ENCODE measurements around the gene SPI1. TPM values are rescaled to one million over a fixed set of nuclear protein-coding genes. Genes with fewer than 3 reads are reported as not detected.
A peak's percentile ranks its signal among the peaks of the same experiment; 100 is the strongest.

SPI1 gene
- total RNA-seq, 4 donors from 2014 or later = 2.6 to 15.4 (median 8.8) TPM

GRCh38 chr11:47409440-47410369, 31.4 kb upstream of the SPI1 start:
- Histone ChIP-seq H3K27ac (peak overlapping the region; percentile 91 to 97 (median 94)), H3K9me3 (no peaks in the 10 kb centered on the region), H3K4me1 (peaks cover 29 to 69% (median 43%) of the 10 kb centered on the region in 3 donors), H3K4me3 (peak overlapping the region; percentile 32 to 84 (median 64)), H3K27me3 (no peaks in the 10 kb centered on the region), H3K36me3 (peaks cover 2 to 36% (median 8%) of the 10 kb centered on the region in 3 donors)
- intact Hi-C loops (cut with DNase I) = loop anchor here (5.0 kb wide), 1 partner anchor 37 kb away; no protein-coding TSS in a partner anchor
- TF ChIP-seq POLR2A (IDR thresholded peaks at IDR 0.05) (no peak), CTCF (IDR thresholded peaks at IDR 0.05) (no peak)
- WGBS, 2 donors = 27 to 33% methylated on average over 3 to 8 of the region's 31 CpGs
- no peak for DNase-seq

DNA sequence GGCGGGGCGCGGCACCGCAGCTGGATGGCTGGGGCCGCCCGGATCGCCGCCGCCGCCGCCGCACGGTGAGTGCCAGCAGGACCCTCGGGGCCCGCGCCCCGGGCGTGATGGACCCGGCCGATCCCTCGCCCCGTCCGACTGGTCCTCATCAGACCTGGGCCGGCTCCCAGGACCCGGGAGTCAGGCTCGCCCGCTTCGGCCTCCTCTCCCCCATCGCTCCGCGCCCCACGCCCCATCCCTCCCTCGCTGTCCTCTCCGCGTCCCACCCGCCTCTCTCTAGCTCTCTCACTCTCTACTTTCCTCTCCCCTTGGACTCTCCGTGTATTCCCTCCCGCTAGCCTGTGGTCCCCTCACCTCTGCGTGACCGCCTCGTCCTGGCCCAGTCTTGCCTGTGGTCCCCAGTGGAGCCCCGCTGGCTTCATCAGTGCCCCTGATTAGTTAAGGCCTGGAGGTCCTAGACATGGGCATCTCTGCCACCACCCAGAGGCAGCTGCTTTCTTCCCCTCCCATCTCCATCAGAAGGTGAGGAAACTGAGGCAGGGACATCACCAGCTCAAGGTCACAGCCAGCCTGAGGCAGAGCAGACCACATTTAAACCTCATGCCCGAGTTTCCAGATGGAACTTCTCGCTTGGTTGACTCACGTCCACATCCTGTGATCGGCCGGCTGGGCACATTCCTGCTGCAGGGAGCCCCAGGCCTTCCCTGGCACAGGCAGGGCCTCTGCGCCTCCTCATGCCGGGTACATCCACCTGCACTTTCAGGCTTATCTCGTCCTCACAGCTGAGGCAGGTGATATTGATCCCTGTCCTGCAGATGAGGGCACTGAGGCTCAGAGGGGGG, 30.5 kb upstream of the SPI1 start:
- no peak for TF ChIP-seq CTCF (IDR thresholded peaks at IDR 0.05)
- no peak for TF ChIP-seq POLR2A (IDR thresholded peaks at IDR 0.05)
- DNase-seq = no peak
- peak overlapping the region; percentile 32 to 84 (median 64) for H3K4me3 ChIP-seq
- H3K9me3 ChIP-seq = no peaks in the 10 kb centered on the region
- no peaks in the 10 kb centered on the region for H3K27me3 ChIP-seq
- H3K36me3 ChIP-seq = peaks cover 0 to 28% (median 8%) of the 10 kb centered on the region in 3 donors
- intact Hi-C loops (cut with DNase I) = loop anchor here (5.0 kb wide), 1 partner anchor 37 kb away; no protein-coding TSS in a partner anchor
- H3K27ac ChIP-seq = peak overlapping the region; percentile 91 to 97 (median 94)
- whole genome bisulfite sequencing, 2 donors = 2 to 3% methylated on average over 21 to 25 of the region's 50 CpGs
- peaks cover 29 to 60% (median 43%) of the 10 kb centered on the region in 3 donors for H3K4me1 ChIP-seq

DNA sequence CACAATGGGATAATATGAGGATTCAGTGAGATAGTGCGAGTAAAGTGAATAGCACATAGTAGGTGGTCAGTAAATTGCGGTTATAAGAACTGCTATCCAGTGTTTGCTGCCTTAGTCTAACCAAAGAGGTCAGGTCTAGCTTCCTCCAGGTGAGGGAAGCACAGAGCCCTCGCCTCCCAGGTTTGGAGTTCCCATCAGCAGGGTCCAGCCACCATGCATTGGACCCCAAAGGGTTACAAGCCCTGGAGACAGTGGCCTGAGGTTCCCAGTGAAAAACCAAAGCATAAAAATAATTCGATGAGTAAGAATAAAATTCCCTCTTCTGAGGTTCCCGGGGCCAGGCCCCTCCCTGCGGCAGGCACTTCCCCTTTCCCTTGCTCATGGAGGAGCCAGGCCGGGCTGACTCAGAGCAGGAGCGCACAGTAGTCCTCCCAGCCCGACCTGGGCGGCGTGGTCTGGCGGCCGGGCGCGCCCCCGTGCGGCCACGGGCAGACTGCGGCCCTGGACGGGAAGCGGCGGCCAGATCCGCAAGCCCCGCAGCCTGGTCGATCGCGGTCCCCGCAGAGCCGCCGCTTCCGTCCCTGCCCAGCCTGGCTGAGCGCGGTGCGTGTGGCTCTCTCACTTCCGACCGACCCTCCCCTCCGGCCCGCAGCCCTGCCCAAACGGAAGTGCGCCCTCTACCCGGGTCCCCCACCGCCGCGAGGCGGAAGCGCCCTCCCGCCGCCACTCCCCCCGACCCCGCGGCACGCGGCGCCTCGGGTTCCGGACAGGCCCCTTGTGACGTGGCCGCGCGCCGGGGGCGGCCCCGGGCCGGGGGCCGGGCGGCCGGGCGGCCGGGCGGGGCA, 29.6 kb upstream of the SPI1 start, which contains the start of gene SLC39A13:
Gene SLC39A13 (plus strand): TSS at position 845 of the 845 bp plus-strand sequence. CDS start 1,505 bp downstream, outside the sequence.
- Histone ChIP-seq H3K4me1 (peaks cover 29 to 53% (median 37%) of the 10 kb centered on the region in 3 donors), H3K36me3 (peaks cover 0 to 19% (median 8%) of the 10 kb centered on the region in 3 donors), H3K27ac (peak within 1 kb of the TSS; percentile 91 to 97 (median 94)), H3K27me3 (no peaks in the 10 kb centered on the region), H3K4me3 (peak within 1 kb of the TSS; percentile 32 to 84 (median 64)), H3K9me3 (no peaks in the 10 kb centered on the region)
- DNase-seq = peak; percentile 89
- TF ChIP-seq CTCF (IDR thresholded peaks at IDR 0.05) = peak; percentile 73 to 97 (median 94)
- peak in 3 of 4 donors; percentile 57 to 89 (median 82) for TF ChIP-seq POLR2A (IDR thresholded peaks at IDR 0.05)
- intact Hi-C loops (cut with DNase I) = loop anchor here (5.0 kb wide), 1 partner anchor 36 kb away; no protein-coding TSS in a partner anchor
- 6 to 11% methylated on average over 2 to 4 of the region's 70 CpGs for WGBS, 2 donors

GRCh38 chr11:47406896-47407745, 28.8 kb upstream of the SPI1 start:
- intact Hi-C loops (cut with DNase I) = loop anchor here (5.0 kb wide), 1 partner anchor 35 kb away; no protein-coding TSS in a partner anchor
- peak in 3 of 6 experiments; percentile 11 to 50 (median 21) for TF ChIP-seq CTCF (IDR thresholded peaks at IDR 0.05)
- TF ChIP-seq POLR2A (IDR thresholded peaks at IDR 0.05) = no peak
- H3K27me3 ChIP-seq = no peaks in the 10 kb centered on the region
- peak overlapping the region; percentile 91 to 97 (median 94) for H3K27ac ChIP-seq
- no peaks in the 10 kb centered on the region for H3K9me3 ChIP-seq
- H3K36me3 ChIP-seq = peaks cover 0 to 16% (median 8%) of the 10 kb centered on the region in 3 donors
- peaks cover 29 to 51% (median 37%) of the 10 kb centered on the region in 3 donors for H3K4me1 ChIP-seq
- H3K4me3 ChIP-seq = peak overlapping the region; percentile 32 to 84 (median 64)
- DNase-seq = no peak
- 26 to 42% methylated on average over 5 to 9 of the region's 12 CpGs for WGBS, 2 donors

Measured in esophagus squamous epithelium (tissue), 5 donors.